SK-N-MC (cell line): ENCODE results near the gene AGAP3.

ENCODE experiments used
- DNase-seq: peaks from one replicate; pipeline ENCODE4 v3.0.0-alpha.2; 2011; ENCODE audit warnings: low read depth, low spot score
- H3K27ac ChIP-seq: fragments of 200-600 bp; sonication (generic); 2 replicates; pipeline ENCODE4 v1.5.1; 2016; ENCODE audit warnings: mixed run types
- H3K36me3 ChIP-seq: fragments of 200-600 bp; sonication (generic); 2 replicates; pipeline ENCODE4 v1.6.1; 2017; ENCODE audit warnings: antibody characterized with exemption, low read length, mixed read lengths; ENCODE audit not compliant: insufficient read depth
- H3K4me3 ChIP-seq: fragments of 200-600 bp; sonication (generic); 2 replicates; pipeline ENCODE4 v1.5.1; 2016
- H3K9ac ChIP-seq: fragments of 200-600 bp; sonication (generic); 2 replicates; pipeline ENCODE4 v1.8.0; 2017; ENCODE audit warnings: mixed run types, mixed read lengths; ENCODE audit not compliant: insufficient read length
- H3K9me3 ChIP-seq: fragments of 200-600 bp; sonication (generic); 2 replicates; pipeline ENCODE4 v1.6.1; 2017; ENCODE audit warnings: low read depth, mild to moderate bottlenecking, antibody characterized with exemption, low read length, moderate library complexity, mixed read lengths
- EZH2 ChIP-seq: fragments of 200-600 bp; sonication (generic); IDR thresholded peaks from one replicate; pipeline ENCODE4 v1.6.1; 2017; ENCODE audit warnings: antibody characterized with exemption
- FOXP2 ChIP-seq: optimal IDR thresholded peaks from 2 replicates; pipeline ENCODE3; 2011; ENCODE audit warnings: mild to moderate bottlenecking, moderate library complexity; ENCODE audit not compliant: insufficient read depth; ENCODE audit errors: extremely low read length, control extremely low read depth
- POLR2AphosphoS5 ChIP-seq: IDR thresholded peaks from 2 replicates; pipeline ENCODE4 v1.6.1; 2012; ENCODE audit warnings: mild to moderate bottlenecking, low read depth, low read length, borderline replicate concordance

Gene AGAP3

DNA sequence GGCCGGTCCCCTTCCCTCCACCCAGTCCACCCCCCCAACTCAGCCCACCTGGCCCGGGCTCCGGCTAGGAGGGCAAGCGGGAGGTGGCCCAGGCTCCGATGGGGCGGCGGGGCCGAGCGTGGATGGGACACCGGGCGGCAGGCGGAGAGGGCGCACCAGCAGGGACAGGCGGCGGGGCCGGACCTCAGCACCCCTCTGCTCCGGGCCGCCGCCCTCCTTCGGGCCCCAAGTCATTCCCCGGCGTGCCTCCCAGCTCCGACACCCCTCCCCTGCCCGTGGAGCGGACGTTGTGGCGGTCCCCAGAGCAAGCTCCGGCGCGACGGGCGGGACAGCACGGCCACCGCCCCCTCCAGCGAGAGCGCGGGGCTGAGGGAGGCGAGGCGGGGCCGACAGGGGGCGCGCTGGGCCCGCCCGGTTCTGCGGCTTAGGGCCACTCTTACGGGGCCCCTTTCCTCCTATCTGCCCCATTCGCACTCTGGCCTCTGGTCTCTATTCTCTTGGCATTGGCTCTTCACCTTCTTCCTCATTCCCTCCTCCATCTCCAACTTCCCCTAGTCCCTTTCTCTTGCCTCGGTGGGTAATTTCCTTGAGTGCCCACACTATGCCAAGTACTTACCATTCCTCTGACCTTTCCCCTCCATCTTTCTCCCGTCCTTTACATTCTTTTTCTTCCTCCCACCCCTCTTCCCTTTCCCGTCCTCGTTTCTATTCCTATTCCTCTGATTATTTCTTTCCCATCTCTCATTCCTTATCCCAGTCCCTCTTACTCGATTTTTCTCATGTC lies 81.9 kb downstream of the AGAP3 start:
- Histone ChIP-seq H3K9ac (no peak overlapping the region), H3K9me3 (no peaks in the 10 kb centered on the region), H3K27ac (no peak overlapping the region), H3K4me3 (peak overlapping the region; percentile 70), H3K36me3 (no peaks in the 10 kb centered on the region)
- DNase-seq = no peak
- no peak for TF ChIP-seq FOXP2
- no peak for TF ChIP-seq POLR2AphosphoS5
- TF ChIP-seq EZH2 = no peak

DNA sequence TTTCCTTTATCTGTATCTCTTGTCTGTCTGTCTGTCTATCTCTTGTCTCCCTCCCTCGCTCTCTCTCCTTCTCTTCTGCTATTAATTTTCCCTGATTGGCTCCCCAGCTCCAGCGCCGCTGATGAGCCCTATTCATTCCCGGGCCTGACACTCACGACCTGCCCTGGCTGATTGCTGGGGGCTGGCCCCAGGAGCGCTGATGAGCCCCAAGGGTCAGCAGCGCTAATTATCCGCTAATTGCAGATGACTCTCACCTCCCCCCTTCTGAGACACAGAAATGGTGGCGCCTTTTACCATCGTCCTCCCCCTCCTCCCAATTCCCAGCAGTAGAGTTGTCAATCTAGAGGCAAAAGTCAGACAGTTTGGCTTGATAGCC lies 82.5 kb downstream of the AGAP3 start:
- Histone ChIP-seq H3K4me3 (no peak overlapping the region), H3K27ac (no peak overlapping the region), H3K9me3 (no peaks in the 10 kb centered on the region), H3K36me3 (no peaks in the 10 kb centered on the region), H3K9ac (no peak overlapping the region)
- TF ChIP-seq POLR2AphosphoS5 (no peak), EZH2 (no peak), FOXP2 (no peak)
- DNase-seq = no peak

DNA sequence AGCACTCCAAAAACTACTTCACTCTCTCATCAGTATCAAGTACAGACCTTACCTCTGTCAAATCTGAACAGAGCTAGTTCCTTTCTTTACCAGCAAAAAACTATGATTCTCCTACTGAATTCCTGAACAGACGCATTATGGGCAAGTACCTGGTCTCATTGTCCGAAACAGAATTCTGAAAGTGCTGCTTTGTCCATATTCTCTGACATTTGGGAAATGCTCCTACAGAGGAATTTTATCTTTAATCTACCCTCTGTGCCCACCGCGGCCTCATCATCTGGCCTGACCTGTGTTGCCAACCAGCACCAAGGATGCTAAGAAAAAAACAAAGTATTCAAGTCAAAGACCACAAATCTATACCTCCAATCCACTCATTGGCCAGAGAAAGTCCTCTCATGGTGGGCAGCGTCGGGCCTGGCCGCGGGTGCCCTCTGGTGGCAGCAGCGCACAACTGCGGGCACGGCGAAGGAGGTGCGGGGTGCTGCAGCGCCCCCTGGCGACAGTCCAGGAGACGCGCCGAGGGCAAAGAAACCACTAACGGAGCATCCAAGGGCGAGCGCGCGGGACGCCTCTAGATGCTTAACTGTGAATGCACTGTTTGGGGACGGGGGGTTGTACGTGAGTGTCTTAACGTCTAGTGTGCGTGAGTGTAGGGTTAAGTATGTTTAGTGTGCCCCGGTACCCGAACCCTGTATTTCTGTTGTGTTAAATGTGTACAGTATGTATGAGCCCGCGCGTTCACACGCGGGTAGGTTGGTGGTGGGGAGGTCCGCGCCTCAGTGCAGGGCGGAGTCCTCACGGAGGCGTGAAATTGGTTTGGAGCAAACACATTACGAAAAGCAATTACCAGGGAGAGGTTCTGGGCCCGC lies 86.2 kb downstream of the AGAP3 start:
- no peak for DNase-seq

DNA sequence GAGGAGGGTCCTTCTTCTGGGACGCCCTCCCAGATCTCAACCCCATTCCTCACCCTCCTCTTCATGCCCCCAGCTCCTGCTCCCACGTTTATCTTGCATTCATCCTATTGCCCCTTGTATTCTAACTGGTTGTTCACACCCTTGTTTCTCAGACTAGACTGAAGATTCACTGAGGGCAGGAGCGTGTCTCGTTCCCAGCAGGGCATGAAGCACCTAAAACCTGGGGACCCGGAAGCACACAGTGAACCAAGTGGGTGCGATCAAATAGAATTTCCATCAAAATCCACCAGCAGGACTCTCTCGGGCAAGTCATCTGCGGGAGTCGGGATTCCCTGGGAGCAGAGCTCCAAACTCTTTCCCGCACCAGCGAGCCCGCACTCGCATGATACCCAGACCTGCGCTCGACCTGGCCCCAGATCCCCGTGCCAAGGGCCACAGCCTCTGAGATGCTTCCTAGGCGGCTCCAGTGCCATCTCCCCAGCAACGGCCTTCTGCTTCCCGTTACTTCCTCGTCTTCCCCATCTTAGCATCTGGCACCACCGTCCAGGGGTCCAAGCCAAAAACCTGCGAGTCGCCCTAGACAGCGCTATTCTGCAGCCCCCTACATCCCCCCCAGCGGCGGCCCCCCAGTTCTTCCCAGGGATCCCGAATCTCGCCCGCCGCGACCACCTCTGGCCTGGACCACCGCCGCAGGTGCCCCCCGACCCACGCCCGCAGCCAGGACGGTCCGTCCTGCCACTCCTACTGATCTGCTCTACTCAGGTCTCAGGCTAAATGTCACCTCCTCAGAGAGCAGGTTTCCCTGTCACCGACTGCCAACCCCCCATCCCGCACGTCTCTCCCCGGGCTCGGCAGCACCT lies 87.3 kb downstream of the AGAP3 start:
- no peaks in the 10 kb centered on the region for H3K9me3 ChIP-seq
- no peak overlapping the region for H3K9ac ChIP-seq
- TF ChIP-seq POLR2AphosphoS5 (no peak), FOXP2 (no peak), EZH2 (no peak)
- H3K4me3 ChIP-seq = no peak overlapping the region
- H3K36me3 ChIP-seq = no peaks in the 10 kb centered on the region
- H3K27ac ChIP-seq = no peak overlapping the region
- no peak for DNase-seq

More for the DNA sequence above, 86.2 kb downstream of the AGAP3 start:
- no peaks in the 10 kb centered on the region for H3K9me3 ChIP-seq
- H3K4me3 ChIP-seq = no peak overlapping the region
- H3K36me3 ChIP-seq = no peaks in the 10 kb centered on the region
- no peak overlapping the region for H3K27ac ChIP-seq
- no peak for TF ChIP-seq EZH2
- no peak for TF ChIP-seq FOXP2
- TF ChIP-seq POLR2AphosphoS5 = no peak
- no peak overlapping the region for H3K9ac ChIP-seq

- Histone ChIP-seq H3K9ac (no peak overlapping the region), H3K4me3 (no peak overlapping the region), H3K36me3 (no peaks in the 10 kb centered on the region), H3K27ac (no peak overlapping the region), H3K9me3 (no peaks in the 10 kb centered on the region)
- no peak for DNase-seq
- no peak for TF ChIP-seq POLR2AphosphoS5
- no peak for TF ChIP-seq FOXP2
- TF ChIP-seq EZH2 = no peak
Observed at GRCh38 chr7:151174246-151175046, 88.2 kb downstream of the AGAP3 start.

DNA sequence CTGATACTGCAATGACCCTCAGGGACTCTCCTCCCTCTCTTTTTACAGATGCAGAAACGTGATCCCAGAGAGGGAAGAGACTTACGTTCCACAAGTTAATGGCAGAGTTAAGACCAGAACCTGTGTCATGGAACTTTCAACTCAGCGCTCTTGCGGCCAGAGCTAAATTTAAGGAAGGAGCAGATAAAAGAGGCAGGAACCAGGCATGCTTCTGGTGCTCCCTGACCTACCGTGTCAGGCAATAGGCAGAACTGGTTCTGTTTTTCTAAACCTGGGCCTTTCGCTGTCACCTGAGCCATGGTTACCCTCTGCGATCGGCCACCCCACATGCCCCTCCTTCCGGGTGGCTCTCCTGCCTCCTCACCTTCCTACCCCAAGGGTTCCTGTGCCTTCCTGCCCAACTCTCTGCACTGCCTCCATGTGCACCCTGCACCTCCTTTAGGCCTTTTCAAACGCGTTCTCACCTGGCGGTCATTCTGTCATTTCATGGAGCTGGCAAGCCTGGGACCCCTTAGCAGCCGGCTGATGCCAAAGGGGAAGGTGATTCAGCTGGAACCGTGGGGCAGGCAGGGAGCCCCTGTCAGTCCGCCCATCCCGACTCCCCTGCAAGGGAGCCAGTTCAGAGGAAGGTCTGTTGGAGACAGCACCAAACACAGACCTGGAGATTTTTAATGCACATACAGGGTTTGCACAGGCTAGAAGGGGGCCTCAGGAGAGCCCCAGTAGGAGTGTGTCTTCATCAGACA lies 88.9 kb downstream of the AGAP3 start:
- no peak overlapping the region for H3K27ac ChIP-seq
- TF ChIP-seq EZH2 = no peak
- no peak for TF ChIP-seq POLR2AphosphoS5
- no peak for TF ChIP-seq FOXP2
- H3K4me3 ChIP-seq = no peak overlapping the region
- H3K9ac ChIP-seq = no peak overlapping the region
- H3K36me3 ChIP-seq = no peaks in the 10 kb centered on the region
- DNase-seq = no peak
- no peaks in the 10 kb centered on the region for H3K9me3 ChIP-seq

DNA sequence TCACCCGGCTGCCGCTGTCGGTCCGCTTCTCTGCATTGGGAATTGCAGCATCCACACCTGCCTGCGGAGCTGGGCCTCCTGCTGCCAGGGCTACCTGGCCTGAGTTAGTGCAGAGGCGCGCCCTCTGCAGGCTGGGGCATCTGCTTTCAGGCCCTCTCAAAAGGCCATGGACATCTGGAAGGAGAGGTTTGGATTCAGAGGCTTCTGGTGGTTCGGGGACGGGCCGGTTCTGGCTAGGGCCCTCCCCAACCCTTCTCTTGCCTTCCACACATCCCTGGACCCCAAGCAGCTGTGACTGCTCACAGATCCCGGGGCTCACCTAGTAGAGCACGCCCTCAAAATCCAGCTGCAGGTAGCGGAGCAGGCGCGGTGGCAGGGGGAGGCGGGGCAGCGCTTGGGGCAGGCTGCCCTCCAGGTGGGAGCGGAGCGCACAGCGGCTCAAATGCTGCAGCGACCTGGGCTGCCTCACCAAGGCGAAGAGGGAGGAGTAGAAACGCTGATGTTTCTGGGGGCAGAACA lies 89.6 kb downstream of the AGAP3 start:
- Histone ChIP-seq H3K9me3 (no peaks in the 10 kb centered on the region), H3K9ac (no peak overlapping the region), H3K4me3 (no peak overlapping the region), H3K36me3 (no peaks in the 10 kb centered on the region), H3K27ac (no peak overlapping the region)
- no peak for DNase-seq
- TF ChIP-seq FOXP2 = no peak
- no peak for TF ChIP-seq POLR2AphosphoS5
- TF ChIP-seq EZH2 = no peak
